C4-2B (cell line): ENCODE measurements around the gene CFAP107.

Source experiments
- H3K27ac ChIP-seq: fragments of 450-650 bp; 2 replicates; pipeline ENCODE4 v1.5.1; 2017
- ZFX ChIP-seq: fragments of 450-650 bp; IDR thresholded peaks from 2 replicates; pipeline ENCODE4 v1.6.1; 2017
- TF ChIP-seq, protein P1 (sequence below): fragments of 450-650 bp; conservative IDR thresholded peaks from 2 replicates; pipeline ENCODE4 v1.5.1; 2017; ENCODE audit warnings: mild to moderate bottlenecking

Gene CFAP107, protein sequence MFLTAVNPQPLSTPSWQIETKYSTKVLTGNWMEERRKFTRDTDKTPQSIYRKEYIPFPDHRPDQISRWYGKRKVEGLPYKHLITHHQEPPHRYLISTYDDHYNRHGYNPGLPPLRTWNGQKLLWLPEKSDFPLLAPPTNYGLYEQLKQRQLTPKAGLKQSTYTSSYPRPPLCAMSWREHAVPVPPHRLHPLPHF

DNA sequence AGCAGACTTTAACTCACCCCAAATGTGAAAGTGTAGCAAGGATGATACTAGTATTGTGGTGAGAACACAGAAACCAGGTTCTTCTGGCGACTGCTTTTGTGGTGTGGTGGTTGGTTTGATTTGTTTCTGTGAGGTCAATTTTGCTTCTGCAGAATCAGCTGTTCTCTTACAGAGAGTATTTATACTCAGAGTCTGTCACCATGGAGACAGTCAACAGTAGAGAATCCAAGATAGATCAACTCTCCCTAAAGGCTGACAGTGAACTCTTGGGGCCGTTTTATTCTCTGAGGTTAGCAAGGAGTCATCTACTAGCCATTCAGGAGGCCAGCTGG is at the start of gene CFAP107:
CFAP107 (plus strand) TSS at position 209 of the 332 bp plus-strand sequence. CDS start 231 bp downstream, outside the sequence.
- no peak within 1 kb of the TSS for H3K27ac ChIP-seq
- no peak for TF ChIP-seq ZFX
- TF ChIP-seq, protein P1, sequence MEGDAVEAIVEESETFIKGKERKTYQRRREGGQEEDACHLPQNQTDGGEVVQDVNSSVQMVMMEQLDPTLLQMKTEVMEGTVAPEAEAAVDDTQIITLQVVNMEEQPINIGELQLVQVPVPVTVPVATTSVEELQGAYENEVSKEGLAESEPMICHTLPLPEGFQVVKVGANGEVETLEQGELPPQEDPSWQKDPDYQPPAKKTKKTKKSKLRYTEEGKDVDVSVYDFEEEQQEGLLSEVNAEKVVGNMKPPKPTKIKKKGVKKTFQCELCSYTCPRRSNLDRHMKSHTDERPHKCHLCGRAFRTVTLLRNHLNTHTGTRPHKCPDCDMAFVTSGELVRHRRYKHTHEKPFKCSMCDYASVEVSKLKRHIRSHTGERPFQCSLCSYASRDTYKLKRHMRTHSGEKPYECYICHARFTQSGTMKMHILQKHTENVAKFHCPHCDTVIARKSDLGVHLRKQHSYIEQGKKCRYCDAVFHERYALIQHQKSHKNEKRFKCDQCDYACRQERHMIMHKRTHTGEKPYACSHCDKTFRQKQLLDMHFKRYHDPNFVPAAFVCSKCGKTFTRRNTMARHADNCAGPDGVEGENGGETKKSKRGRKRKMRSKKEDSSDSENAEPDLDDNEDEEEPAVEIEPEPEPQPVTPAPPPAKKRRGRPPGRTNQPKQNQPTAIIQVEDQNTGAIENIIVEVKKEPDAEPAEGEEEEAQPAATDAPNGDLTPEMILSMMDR: no peak

DNA sequence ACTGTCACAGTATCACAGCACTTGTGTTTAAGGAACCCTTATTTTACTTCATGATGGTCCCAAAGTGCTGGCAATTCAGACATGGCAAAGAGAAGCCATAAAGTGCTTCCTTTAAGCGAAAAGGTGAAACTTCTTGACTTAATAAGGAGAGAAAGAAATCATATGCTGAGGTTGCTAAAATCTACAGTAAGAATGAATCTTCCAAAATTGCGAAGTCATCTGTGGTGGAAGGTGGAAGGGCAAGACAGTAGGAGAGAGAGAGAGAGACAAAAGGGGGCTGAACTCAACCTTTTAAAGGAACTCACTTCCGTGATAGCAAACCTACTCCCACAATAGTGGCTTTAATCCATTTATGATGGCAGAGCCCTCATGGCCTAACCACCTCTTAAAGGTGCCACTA is 49.3 kb upstream of the CFAP107 start:
- H3K27ac ChIP-seq: no peak overlapping the region
- TF ChIP-seq ZFX: no peak
- TF ChIP-seq, protein P1: no peak

DNA sequence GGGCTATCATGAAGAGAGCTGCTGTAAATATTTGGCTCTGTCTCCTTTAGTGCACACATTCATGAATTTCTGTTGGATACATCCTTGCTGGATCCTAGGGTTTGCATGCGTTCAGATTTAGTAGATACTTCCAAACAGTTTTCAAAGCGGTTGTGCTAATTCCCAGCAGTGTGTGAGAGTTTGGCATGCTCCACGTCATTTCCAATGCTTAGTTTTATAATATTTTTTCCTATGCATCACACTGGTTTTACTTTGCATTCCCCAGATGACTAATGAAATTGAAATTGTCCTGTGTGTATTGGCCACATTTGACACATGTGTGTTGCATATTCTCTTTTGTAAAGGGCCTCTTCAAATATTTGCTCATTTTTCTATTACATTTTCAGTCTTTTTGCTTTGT is 48.6 kb upstream of the CFAP107 start:
- H3K27ac ChIP-seq: no peak overlapping the region
- TF ChIP-seq ZFX: no peak
- TF ChIP-seq, protein P1: no peak

DNA sequence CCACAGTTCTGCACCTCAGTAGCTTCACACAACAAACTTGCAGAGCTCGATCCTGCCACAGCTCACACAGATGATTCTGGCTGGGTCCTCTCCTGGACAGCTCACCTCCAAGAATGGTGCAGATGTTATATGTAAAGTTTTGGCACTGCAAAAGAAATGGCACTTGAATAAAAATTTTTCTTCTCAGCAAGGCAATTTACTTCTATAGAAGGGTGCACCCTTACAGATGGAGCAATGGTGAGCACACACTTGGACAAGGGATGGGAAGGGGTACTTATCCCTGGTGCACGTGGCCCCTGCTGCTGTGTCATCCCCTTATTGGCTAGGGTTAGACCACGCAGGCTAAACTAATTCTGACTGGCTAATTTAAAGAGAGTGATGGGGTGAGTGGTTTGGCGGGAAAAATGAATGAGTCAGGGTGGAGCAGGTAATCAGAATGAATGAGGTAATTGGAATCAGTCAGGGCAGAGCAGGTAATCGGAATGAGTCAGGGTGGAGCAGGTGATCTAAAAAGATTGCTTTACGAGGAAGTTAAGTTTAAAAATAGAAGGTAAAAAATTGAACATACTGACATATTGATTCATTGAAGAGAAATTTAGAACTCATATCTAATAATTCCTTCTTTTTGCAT is 42.1 kb upstream of the CFAP107 start:
- no peak for TF ChIP-seq ZFX
- TF ChIP-seq, protein P1: no peak
- H3K27ac ChIP-seq: no peak overlapping the region

DNA sequence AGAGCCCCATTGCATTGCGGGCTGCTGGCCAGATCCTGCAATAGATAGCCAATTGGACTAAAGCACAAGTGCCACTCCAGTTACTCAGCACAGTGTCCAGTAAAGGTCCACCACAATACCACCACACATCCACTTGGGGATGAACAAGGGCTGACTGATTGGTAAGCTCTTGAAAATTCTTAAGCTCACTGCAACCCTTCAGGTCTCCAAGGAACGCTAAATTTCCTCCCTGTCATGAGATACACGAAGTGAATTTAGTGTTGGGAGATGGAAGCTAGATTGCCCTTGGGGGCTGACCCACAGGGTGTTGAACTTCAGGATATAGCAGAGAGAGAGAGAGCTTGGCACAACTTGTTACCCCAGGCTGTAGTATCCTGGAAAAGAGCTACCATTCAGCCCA is 39.9 kb upstream of the CFAP107 start:
- no peak overlapping the region for H3K27ac ChIP-seq
- TF ChIP-seq, protein P1: no peak
- TF ChIP-seq ZFX: no peak

DNA sequence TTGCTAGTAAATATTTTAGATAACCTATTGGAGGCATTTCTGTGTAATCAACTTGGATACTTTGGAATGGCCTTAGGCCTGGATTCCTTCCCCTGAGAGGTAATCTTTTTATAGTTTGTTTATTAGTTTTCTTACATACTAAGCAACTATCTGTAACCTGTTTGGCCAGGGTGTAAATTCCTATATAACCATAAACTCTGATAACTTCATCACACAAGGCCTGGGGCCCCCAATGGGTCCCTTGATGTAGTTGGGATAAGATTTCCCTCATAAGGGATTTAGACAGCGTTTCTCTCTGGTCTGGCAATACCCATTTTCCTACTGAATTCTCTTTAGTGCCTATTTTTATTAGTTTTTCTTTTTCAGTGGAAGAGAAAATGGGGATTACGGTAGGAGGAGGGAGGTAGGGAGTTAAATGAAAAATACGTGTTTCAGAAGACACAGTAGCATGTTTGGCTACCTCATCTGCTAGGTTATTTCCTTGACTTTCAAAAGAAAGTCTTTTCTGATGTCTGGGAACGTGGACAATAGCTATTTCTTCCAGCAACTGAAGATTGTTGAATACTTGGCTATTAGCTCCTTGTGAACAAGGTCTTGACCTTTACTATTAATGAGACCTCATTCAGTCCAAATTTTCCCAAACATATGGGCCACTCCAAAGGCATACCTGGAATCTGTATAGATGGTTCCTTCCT is 37.5 kb upstream of the CFAP107 start:
- H3K27ac ChIP-seq: no peak overlapping the region
- TF ChIP-seq ZFX: no peak
- TF ChIP-seq, protein P1: no peak

DNA sequence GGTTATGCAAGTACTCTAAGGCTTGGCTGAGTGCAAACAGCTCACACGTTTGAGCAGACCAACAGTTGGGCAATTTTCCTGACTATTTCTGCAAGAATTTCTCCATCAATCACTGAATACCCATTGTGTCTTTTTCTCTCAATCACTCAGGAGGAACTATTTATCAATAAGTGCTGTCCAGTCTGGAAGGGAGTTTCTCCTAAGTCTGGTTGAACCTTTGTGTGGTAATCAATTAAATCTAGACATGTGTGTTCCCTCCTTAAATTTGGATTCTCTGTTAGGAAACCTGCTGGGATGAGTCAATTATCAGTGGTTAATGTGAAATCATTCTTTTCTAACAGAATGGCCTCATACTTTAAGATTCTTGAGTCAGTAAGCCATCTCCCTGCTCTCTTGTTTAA is 36.9 kb upstream of the CFAP107 start:
- no peak overlapping the region for H3K27ac ChIP-seq

More for the DNA sequence above, 36.9 kb upstream of the CFAP107 start:
- no peak for TF ChIP-seq ZFX
